GM23338 (cell line): Measurements from ENCODE around the gene IGSF8. TPM values are rescaled to one million over a fixed set of nuclear protein-coding genes. Genes with fewer than 3 reads are reported as not detected.

ENCODE experiments used
- ATAC-seq: fragments of 200-7000 bp; cut with Tn5 transposase; 3 replicates; pipeline ENCODE4 v1.9.1; 2020
- DNase-seq: peaks from one replicate; pipeline ENCODE4 v3.0.0-alpha.2; 2015; ENCODE audit warnings: low spot score
- H2AFZ ChIP-seq: fragments of 200-600 bp; sonication (generic); 2 replicates; pipeline ENCODE4 v1.8.0; 2016; ENCODE audit warnings: antibody characterized with exemption, mild to moderate bottlenecking, moderate library complexity
- H3F3A ChIP-seq: fragments of 200-600 bp; sonication (generic); replicated peaks from 2 replicates; pipeline ENCODE4 v1.8.0; 2017; ENCODE audit warnings: antibody characterized with exemption, mixed run types, low read depth
- H3K27ac ChIP-seq: fragments of 200-600 bp; sonication (generic); 2 replicates; pipeline ENCODE4 v1.6.1; 2016; ENCODE audit warnings: low read depth
- H3K27me3 ChIP-seq: fragments of 200-600 bp; sonication (generic); 2 replicates; pipeline ENCODE4 v1.8.0; 2016; ENCODE audit warnings: mild to moderate bottlenecking, mixed run types, moderate library complexity; ENCODE audit not compliant: insufficient read depth
- H3K36me3 ChIP-seq: fragments of 200-600 bp; sonication (generic); 2 replicates; pipeline ENCODE4 v1.8.0; 2016; ENCODE audit warnings: mild to moderate bottlenecking; ENCODE audit not compliant: insufficient read depth
- H3K4me1 ChIP-seq: fragments of 200-600 bp; sonication (generic); 2 replicates; pipeline ENCODE4 v1.8.0; 2016; ENCODE audit warnings: mild to moderate bottlenecking, moderate library complexity; ENCODE audit not compliant: insufficient read depth
- H3K4me2 ChIP-seq: fragments of 200-600 bp; sonication (generic); 2 replicates; pipeline ENCODE4 v1.7.1; 2017; ENCODE audit warnings: mixed run types
- H3K4me3 ChIP-seq: fragments of 200-600 bp; sonication (generic); 2 replicates; pipeline ENCODE4 v1.6.1; 2016; ENCODE audit warnings: mixed run types
- H3K79me2 ChIP-seq: fragments of 200-600 bp; sonication (generic); replicated peaks from 2 replicates; pipeline ENCODE4 v1.8.0; 2017; ENCODE audit warnings: mild to moderate bottlenecking; ENCODE audit not compliant: insufficient read depth
- H3K9me2 ChIP-seq: fragments of 200-600 bp; sonication (generic); 2 replicates; pipeline ENCODE4 v1.8.0; 2017; ENCODE audit not compliant: insufficient read depth
- H4K20me1 ChIP-seq: fragments of 200-600 bp; sonication (generic); replicated peaks from 2 replicates; pipeline ENCODE4 v1.8.0; 2017; ENCODE audit warnings: mild to moderate bottlenecking; ENCODE audit not compliant: insufficient read depth
- H3K27ac Mint-ChIP-seq: 2 replicates; pipeline ENCODE4 v1.8.0; 2020; ENCODE audit warnings: inconsistent platforms, mild to moderate bottlenecking, moderate library complexity, mixed read lengths
- H3K27me3 Mint-ChIP-seq: 3 replicates; pipeline ENCODE4 v1.8.0; 2022; ENCODE audit warnings: low read depth, mild to moderate bottlenecking, moderate library complexity, mixed read lengths, inconsistent platforms; ENCODE audit not compliant: insufficient read depth, poor library complexity
- H3K36me3 Mint-ChIP-seq: 3 replicates; pipeline ENCODE4 v1.8.0; 2021; ENCODE audit warnings: low read depth, mild to moderate bottlenecking, inconsistent platforms, moderate library complexity, mixed read lengths
- H3K4me1 Mint-ChIP-seq: 3 replicates; pipeline ENCODE4 v1.8.0; 2020; ENCODE audit warnings: mild to moderate bottlenecking, inconsistent platforms, mixed read lengths
- H3K4me3 Mint-ChIP-seq: 3 replicates; pipeline ENCODE4 v1.8.0; 2021; ENCODE audit warnings: moderate library complexity, mild to moderate bottlenecking, inconsistent platforms, mixed read lengths
- H3K9me3 Mint-ChIP-seq: 3 replicates; pipeline ENCODE4 v1.8.0; 2020; ENCODE audit warnings: moderate library complexity, mild to moderate bottlenecking, inconsistent platforms, mixed read lengths
- CREB1 ChIP-seq: fragments of 250-450 bp; sonication (Bioruptor Pico); IDR thresholded peaks from 2 replicates; pipeline ENCODE4 v1.5.0; 2020; ENCODE audit warnings: low read depth, mild to moderate bottlenecking, moderate library complexity
- CTCF ChIP-seq, 2 experiments: fragments of 200-600 bp in 1 of 2; sonication (generic) in 1 of 2; conservative IDR thresholded peaks; 2 replicates each; pipeline versions ENCODE4 v1.5.1 to v1.6.1; 2016 to 2017; ENCODE audit warnings: antibody characterized with exemption in 2 of 2, low read depth in 2 of 2, mild to moderate bottlenecking in 2 of 2, moderate library complexity in 1 of 2
- ETS1 ChIP-seq: IDR thresholded peaks from 2 replicates; pipeline ENCODE4 v1.6.1; 2016; ENCODE audit warnings: antibody characterized with exemption
- EZH2 ChIP-seq: fragments of 200-600 bp; sonication (generic); IDR thresholded peaks from one replicate; pipeline ENCODE4 v1.8.0; 2017; ENCODE audit warnings: antibody characterized with exemption, mild to moderate bottlenecking, low read depth; ENCODE audit not compliant: unreplicated experiment
- JUNB ChIP-seq: IDR thresholded peaks from one replicate; pipeline ENCODE4 v1.6.1; 2016; ENCODE audit warnings: antibody characterized with exemption; ENCODE audit not compliant: unreplicated experiment
- NANOG ChIP-seq: IDR thresholded peaks from 2 replicates; pipeline ENCODE4 v1.6.1; 2016; ENCODE audit warnings: antibody characterized with exemption, borderline replicate concordance
- POLR2AphosphoS5 ChIP-seq: IDR thresholded peaks from 2 replicates; pipeline ENCODE4 v1.6.1; 2016; ENCODE audit warnings: antibody characterized with exemption, low read depth
- REST ChIP-seq: IDR thresholded peaks from one replicate; pipeline ENCODE4 v1.6.1; 2018; ENCODE audit warnings: antibody characterized with exemption; ENCODE audit not compliant: unreplicated experiment
- STAT1 ChIP-seq: IDR thresholded peaks from one replicate; pipeline ENCODE4 v1.6.1; 2016; ENCODE audit warnings: antibody characterized with exemption; ENCODE audit not compliant: unreplicated experiment
- ZNF114 ChIP-seq: fragments of 250-450 bp; sonication (Bioruptor Pico); IDR thresholded peaks from 2 replicates; pipeline ENCODE4 v1.5.0; 2020; ENCODE audit warnings: mild to moderate bottlenecking, moderate library complexity
- ZNF331 ChIP-seq: fragments of 250-450 bp; sonication (Bioruptor Pico); IDR thresholded peaks from 2 replicates; pipeline ENCODE4 v1.5.0; 2020; ENCODE audit warnings: low read depth, mild to moderate bottlenecking, moderate library complexity
- polyA plus RNA-seq: library from polyadenylated mRNA; unstranded; fragments of >200 nt; fragmentation: Nextera tagmentation; extraction: Ambion mirVana; gene quantifications from 2 replicates; pipeline ENCODE4 v1.2.1, GENCODE V29; 2016
- total RNA-seq: library from RNA; depleted of rRNA; stranded (reverse); fragments of >200 nt; shearing (Covaris generic); gene quantifications from 2 replicates; pipeline ENCODE4 v1.2.3, GENCODE V29; 2014

Gene IGSF8
- total and polyA plus RNA-seq, 2 experiments from 2014 or later = 38.4 to 120 TPM

- TF ChIP-seq EZH2 (no peak), ZNF331 (no peak), ZNF114 (CRISPR knock-in tag) (no peak), NANOG (no peak), REST (no peak)
Observed at GRCh38 chr1:160143695-160144094, 45.3 kb upstream of the IGSF8 start (continued).

- Mint-ChIP-seq H3K27ac (no peak overlapping the region), H3K27me3 (peaks cover 6% of the 10 kb centered on the region), H3K4me3 (no peak overlapping the region), H3K4me1 (peaks cover 6% of the 10 kb centered on the region; the same call in 2 of the 3 replicates), H3K9me3 (no peaks in the 10 kb centered on the region), H3K36me3 (peaks cover 61% of the 10 kb centered on the region)
- H2AFZ ChIP-seq = no peak overlapping the region
- TF ChIP-seq JUNB (no peak), ETS1 (no peak)
- no peaks in the 10 kb centered on the region for H3F3A ChIP-seq
- H3K4me2 ChIP-seq = no peak overlapping the region
- no peaks in the 10 kb centered on the region; the same call in 1 of the 2 replicates for H4K20me1 ChIP-seq
- no peaks in the 10 kb centered on the region; the same call in 1 of the 2 replicates for H3K4me1 ChIP-seq
- no peaks in the 10 kb centered on the region for H3K27me3 ChIP-seq
- no peak for ATAC-seq
- H3K4me3 ChIP-seq = no peak overlapping the region
- no peaks in the 10 kb centered on the region for H3K79me2 ChIP-seq
- no peak overlapping the region for H3K27ac ChIP-seq
- H3K36me3 ChIP-seq = no peaks in the 10 kb centered on the region; the same call in 1 of the 2 replicates
- DNase-seq = no peak
- no peaks in the 10 kb centered on the region for H3K9me2 ChIP-seq
Observed at GRCh38 chr1:160139840-160140239, 41.4 kb upstream of the IGSF8 start.

GRCh38 chr1:160137216-160137862, 38.9 kb upstream of the IGSF8 start:
- H3K27ac Mint-ChIP-seq = no peak overlapping the region
- H3K4me1 Mint-ChIP-seq = no peaks in the 10 kb centered on the region
- no peak for ATAC-seq

More at GRCh38 chr1:160137216-160137862, 38.9 kb upstream of the IGSF8 start:
- Histone ChIP-seq H3K9me2 (no peaks in the 10 kb centered on the region), H3K27me3 (no peaks in the 10 kb centered on the region), H3K4me3 (no peak overlapping the region), H3K79me2 (no peaks in the 10 kb centered on the region), H4K20me1 (no peaks in the 10 kb centered on the region; the same call in 1 of the 2 replicates), H2AFZ (no peak overlapping the region), H3K4me2 (no peak overlapping the region), H3K27ac (no peak overlapping the region), H3F3A (no peaks in the 10 kb centered on the region), H3K36me3 (no peaks in the 10 kb centered on the region; the same call in 1 of the 2 replicates), H3K4me1 (no peaks in the 10 kb centered on the region)
- TF ChIP-seq ZNF114 (CRISPR knock-in tag) (no peak), CREB1 (CRISPR knock-in tag) (no peak), POLR2AphosphoS5 (no peak), CTCF (conservative IDR thresholded peaks at IDR 0.05; ENCODE audit: low read depth in 2 of 2) (no peak), ZNF331 (no peak), STAT1 (no peak), EZH2 (no peak), NANOG (no peak)
- Mint-ChIP-seq H3K4me3 (no peak overlapping the region), H3K9me3 (no peaks in the 10 kb centered on the region), H3K36me3 (peaks cover 76% of the 10 kb centered on the region), H3K27me3 (peaks cover 7% of the 10 kb centered on the region)
- DNase-seq = no peak
